Osteoblast (primary cell): ENCODE measurements around the gene SYNJ2. TPM values are rescaled to one million over a fixed set of nuclear protein-coding genes. Genes with fewer than 3 reads are reported as not detected.

ENCODE experiments used
- DNase-seq: peaks from one replicate; pipeline ENCODE4 v3.0.0; 2011; ENCODE audit warnings: low spot score, mixed read lengths; ENCODE audit not compliant: insufficient read length; ENCODE audit errors: missing footprints
- H2AFZ ChIP-seq: 2 replicates; pipeline ENCODE4 v1.6.0; 2011; ENCODE audit warnings: mild to moderate bottlenecking, low read length
- H3K27ac ChIP-seq: 2 replicates; pipeline ENCODE4 v1.5.1; 2011; ENCODE audit warnings: mild to moderate bottlenecking, low read depth, low read length, moderate library complexity
- H3K27me3 ChIP-seq: 2 replicates; pipeline ENCODE4 v1.6.0; 2012; ENCODE audit warnings: mild to moderate bottlenecking, control low read depth, inconsistent platforms, low read length, moderate library complexity; ENCODE audit not compliant: insufficient read depth
- H3K36me3 ChIP-seq: 2 replicates; pipeline ENCODE4 v1.5.1; 2011; ENCODE audit warnings: mild to moderate bottlenecking, low read length, control low read depth, moderate library complexity; ENCODE audit not compliant: insufficient read depth
- H3K4me1 ChIP-seq: 2 replicates; pipeline ENCODE4 v1.5.1; 2011; ENCODE audit warnings: mild to moderate bottlenecking, low read length, control low read depth, moderate library complexity; ENCODE audit not compliant: insufficient read depth
- H3K4me2 ChIP-seq: 2 replicates; pipeline ENCODE4 v1.6.0; 2011; ENCODE audit warnings: mild to moderate bottlenecking, low read length; ENCODE audit not compliant: insufficient read depth
- H3K4me3 ChIP-seq: fragments of 200-600 bp; sonication (generic); 3 replicates; pipeline ENCODE4 v1.5.1; 2012; ENCODE audit warnings: mild to moderate bottlenecking, low read length, inconsistent platforms; ENCODE audit not compliant: insufficient read depth
- H3K79me2 ChIP-seq: 2 replicates; pipeline ENCODE4 v1.6.0; 2012; ENCODE audit warnings: mild to moderate bottlenecking, low read length, control low read depth, inconsistent platforms; ENCODE audit not compliant: insufficient read depth
- H3K9me3 ChIP-seq: 2 replicates; pipeline ENCODE4 v1.5.1; 2011; ENCODE audit warnings: low read depth, low read length, control low read depth
- H4K20me1 ChIP-seq: 2 replicates; pipeline ENCODE4 v1.6.0; 2012; ENCODE audit warnings: mild to moderate bottlenecking, low read length, control low read depth; ENCODE audit not compliant: insufficient read depth
- CTCF ChIP-seq: IDR thresholded peaks from 2 replicates; pipeline ENCODE4 v1.5.1; 2011; ENCODE audit warnings: mild to moderate bottlenecking, low read depth, low read length, moderate library complexity; ENCODE audit errors: extremely low read depth
- total RNA-seq: library from RNA; depleted of rRNA; stranded (reverse); fragments of >200 nt; gene quantifications from 2 replicates; pipeline ENCODE4 v1.2.3, GENCODE V29; 2012

Gene SYNJ2
- total RNA-seq, 1 donor: 94.8 TPM

DNA sequence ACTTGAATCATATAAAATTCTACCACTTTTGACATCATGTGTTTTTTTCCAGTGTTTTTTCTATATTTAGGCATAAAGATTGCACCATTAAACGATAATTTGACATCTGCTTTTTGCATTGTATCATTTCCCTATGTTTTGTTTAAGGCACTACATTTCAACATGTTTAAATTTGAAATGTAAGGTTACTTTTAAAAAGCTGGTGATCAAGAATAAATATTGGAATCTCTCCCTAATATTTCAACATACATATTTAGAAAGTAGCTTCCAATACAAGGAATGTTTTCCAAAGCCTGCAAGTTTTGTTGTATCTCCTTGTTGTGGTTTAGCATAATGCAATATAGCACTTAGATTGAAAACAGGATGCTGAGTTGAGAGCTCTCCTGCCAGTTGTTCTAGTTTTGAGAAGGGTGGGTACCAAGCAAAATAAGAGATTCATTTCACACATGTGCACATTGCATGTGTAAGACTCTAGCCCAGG is 76.5 kb downstream of the SYNJ2 start:
- Histone ChIP-seq H3K4me1 (peaks cover 57% of the 10 kb centered on the region), H4K20me1 (no peaks in the 10 kb centered on the region), H3K4me2 (no peak overlapping the region), H2AFZ (no peak overlapping the region), H3K27me3 (no peaks in the 10 kb centered on the region), H3K36me3 (peaks cover 62% of the 10 kb centered on the region), H3K9me3 (no peaks in the 10 kb centered on the region), H3K27ac (peak overlapping the region; percentile 99), H3K4me3 (no peak overlapping the region), H3K79me2 (peaks cover 20% of the 10 kb centered on the region)
- no peak for DNase-seq
- no peak for TF ChIP-seq CTCF

- H3K4me3 ChIP-seq: no peak overlapping the region
- no peak for TF ChIP-seq CTCF
- peak; percentile 8 for DNase-seq
- no peak overlapping the region for H3K4me2 ChIP-seq
- H3K27me3 ChIP-seq: no peaks in the 10 kb centered on the region
- peaks cover 13% of the 10 kb centered on the region for H3K79me2 ChIP-seq
- H3K4me1 ChIP-seq: peaks cover 57% of the 10 kb centered on the region
- no peak overlapping the region for H2AFZ ChIP-seq
- no peaks in the 10 kb centered on the region for H4K20me1 ChIP-seq
- peaks cover 61% of the 10 kb centered on the region for H3K36me3 ChIP-seq
- H3K27ac ChIP-seq: peak overlapping the region; percentile 99
- no peaks in the 10 kb centered on the region for H3K9me3 ChIP-seq
These were observed 77.4 kb downstream of the SYNJ2 start for GRCh38 chr6:158059108-158059507.

DNA sequence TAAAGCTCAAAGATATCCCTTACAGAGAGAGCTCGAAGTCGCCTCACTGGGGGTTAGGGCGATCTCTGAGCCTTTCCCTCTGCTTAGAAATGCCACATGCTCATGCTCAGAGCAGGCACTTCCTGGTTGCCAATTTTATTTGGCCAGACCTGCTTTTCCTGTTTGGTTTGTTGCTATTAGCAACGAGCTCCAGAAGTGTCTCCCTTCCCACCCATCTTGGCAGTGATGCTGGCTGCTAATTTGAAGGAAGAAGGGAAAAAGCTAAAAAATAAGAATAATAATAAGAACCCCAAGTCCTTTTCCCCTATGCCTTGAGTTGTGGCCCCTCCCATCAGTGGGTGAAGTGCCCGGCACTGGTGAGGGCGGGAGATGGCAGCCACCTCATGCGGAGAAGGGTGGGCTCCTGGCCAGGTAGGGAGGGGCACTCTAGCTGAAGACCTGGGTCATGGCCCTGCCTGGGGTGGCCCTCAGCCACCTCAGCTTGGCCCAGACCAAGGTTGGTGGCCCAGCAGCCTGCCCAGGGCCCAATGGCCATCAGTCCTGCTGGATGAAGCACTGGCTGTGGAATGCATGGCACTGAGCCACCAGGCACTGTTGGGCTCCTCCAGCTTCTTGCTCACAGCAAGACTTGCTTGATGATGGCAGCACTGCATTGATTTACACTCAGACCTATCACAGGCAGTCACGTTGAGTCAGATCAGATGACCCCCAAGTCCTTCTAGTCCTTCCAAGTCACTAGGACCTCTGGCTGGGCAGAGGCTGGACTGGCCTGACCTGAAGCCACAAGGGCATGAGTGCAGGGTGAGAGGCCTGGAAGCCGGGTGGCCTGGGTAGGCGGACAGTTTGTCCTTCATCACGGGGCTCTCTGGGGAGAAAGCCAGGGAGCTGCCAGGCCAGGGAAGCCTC is 79.0 kb downstream of the SYNJ2 start:
- no peak overlapping the region for H2AFZ ChIP-seq
- H3K36me3 ChIP-seq: peaks cover 73% of the 10 kb centered on the region
- H3K9me3 ChIP-seq: no peaks in the 10 kb centered on the region
- peaks cover 13% of the 10 kb centered on the region for H3K79me2 ChIP-seq
- H3K4me2 ChIP-seq: peak overlapping the region; percentile 38
- no peaks in the 10 kb centered on the region for H4K20me1 ChIP-seq
- peak overlapping the region; percentile 17 for H3K4me3 ChIP-seq
- H3K4me1 ChIP-seq: peaks cover 57% of the 10 kb centered on the region
- H3K27ac ChIP-seq: peak overlapping the region; percentile 99
- H3K27me3 ChIP-seq: no peaks in the 10 kb centered on the region
- DNase-seq: peak; percentile 97
- TF ChIP-seq CTCF: no peak

DNA sequence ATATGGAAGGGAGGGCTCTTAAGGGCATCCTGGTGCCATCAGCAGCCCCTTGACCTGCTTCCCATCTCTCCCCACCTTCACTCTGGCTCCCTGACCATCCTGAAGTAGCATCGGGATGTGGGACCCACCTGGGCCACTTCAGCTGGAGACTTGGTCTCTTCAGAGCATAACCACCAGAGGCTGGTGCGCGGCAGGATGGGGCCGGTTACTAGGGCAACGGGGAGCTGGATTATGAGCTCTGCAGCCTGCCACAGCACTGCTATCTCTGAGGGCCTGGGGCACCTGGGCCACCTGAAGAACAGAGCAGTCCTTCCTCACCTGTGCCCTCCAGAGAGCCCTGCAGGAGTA is 79.7 kb downstream of the SYNJ2 start:
- no peak overlapping the region for H2AFZ ChIP-seq
- H3K79me2 ChIP-seq: peaks cover 13% of the 10 kb centered on the region
- H3K4me1 ChIP-seq: peaks cover 56% of the 10 kb centered on the region
- no peak for DNase-seq
- no peak for TF ChIP-seq CTCF
- peak overlapping the region; percentile 17 for H3K4me3 ChIP-seq
- no peaks in the 10 kb centered on the region for H3K9me3 ChIP-seq
- H4K20me1 ChIP-seq: no peaks in the 10 kb centered on the region
- peak overlapping the region; percentile 99 for H3K27ac ChIP-seq
- no peaks in the 10 kb centered on the region for H3K27me3 ChIP-seq
- peak overlapping the region; percentile 27 for H3K4me2 ChIP-seq
- peaks cover 73% of the 10 kb centered on the region for H3K36me3 ChIP-seq
